GM18511 (cell line): ENCODE results near the gene MVD.

Experiments
- ATAC-seq: cut with Tn5 transposase; IDR thresholded peaks from one replicate; pipeline ENCODE4 v1.9.1; 2021; ENCODE audit warnings: mild to moderate bottlenecking, moderate library complexity; ENCODE audit not compliant: unreplicated experiment

MVD gene

DNA sequence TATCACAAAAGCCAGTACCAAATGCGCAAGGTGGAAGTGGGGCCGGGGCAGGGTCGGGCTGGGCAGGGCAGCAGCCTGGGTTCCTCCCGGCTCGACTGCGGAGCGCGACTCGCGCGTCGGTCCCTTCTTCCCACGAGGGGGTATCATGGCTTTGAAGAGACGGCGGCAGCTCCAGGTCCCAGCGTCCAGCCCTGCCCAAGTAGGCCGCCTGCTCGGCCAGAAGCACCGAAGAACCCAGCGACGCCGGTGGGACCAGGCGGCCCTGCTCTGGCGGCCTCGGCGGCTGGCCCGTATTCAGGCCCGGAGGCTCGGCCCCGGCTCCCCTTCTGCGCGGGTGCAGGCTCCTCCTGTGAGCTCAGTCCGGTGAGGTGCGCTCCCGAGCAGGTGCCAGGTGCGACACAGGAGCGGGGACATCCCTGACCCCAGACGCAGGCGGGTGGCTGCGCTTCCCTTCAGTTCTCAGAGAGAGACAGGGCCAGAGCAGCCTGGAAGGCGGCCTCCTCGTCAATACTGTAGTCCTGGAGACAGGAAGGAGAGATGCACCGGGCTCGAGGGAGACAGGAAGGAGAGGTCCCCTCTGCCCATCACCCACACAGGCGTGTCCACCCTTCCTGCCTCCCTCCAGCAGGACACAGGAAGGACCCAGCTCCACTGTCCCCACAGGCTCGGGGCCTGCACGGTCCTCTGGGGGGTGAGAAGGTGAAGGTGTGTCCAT is 34.4 kb upstream of the MVD start:
- no peak for ATAC-seq

DNA sequence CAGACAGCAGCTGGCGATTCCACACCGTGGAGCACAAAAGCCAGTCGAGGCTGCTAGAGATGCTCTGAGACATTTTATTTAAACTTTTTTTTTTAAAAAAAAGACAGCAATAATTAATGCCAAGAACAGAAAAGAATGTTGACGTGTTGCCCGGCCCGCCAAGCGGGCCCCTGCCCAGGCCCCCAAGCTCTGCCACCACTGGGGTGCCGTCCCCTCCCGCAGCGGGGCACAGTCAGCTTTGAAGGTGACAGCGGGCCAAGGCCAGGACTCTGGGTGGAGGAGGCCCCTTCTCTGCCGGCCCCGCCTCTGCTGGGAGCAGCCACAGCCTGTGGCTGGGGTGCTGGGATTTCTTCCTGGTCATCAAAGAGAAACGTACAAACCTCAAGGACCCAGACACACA is 33.5 kb upstream of the MVD start:
- no peak for ATAC-seq

DNA sequence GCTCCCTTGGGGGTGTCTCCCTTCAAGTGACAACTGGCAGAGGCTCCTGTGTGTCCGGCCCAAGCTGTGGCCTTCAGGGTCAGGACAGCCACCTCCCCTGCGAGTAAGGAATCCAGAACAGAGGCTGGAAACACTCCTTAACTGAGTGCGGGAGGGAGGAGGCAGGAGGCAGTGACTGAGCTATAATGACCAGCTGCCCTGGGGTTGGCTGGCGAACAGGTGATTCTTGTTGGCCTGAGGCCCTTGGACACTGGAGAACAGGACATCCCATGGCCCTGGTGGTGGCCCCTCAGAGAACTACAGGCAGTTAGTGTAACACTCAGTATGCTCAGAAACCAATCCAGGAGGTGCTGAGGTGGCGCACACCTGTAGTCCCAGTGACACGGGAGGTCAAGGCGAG is 32.9 kb upstream of the MVD start:
- ATAC-seq = no peak

DNA sequence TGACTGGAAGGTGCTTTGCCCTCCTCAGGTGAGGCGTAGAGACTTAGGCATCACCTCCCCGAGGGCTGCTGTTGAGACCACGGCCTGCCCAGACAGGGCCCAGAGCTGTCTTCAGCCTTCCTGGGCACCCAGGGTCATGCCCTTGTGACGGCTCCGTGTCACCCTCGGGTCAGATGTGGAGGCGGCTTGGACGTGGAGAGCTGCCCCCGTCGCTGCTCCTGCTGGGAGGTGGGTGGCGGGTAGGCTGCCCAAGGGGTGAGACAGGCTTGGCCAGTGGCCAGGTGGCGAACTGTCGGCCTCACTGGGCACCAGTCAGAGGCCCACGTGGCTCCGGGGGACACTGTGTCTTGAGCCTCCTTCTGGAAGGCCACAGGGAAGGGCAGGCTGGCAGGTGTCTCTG is 32.3 kb upstream of the MVD start:
- no peak for ATAC-seq

DNA sequence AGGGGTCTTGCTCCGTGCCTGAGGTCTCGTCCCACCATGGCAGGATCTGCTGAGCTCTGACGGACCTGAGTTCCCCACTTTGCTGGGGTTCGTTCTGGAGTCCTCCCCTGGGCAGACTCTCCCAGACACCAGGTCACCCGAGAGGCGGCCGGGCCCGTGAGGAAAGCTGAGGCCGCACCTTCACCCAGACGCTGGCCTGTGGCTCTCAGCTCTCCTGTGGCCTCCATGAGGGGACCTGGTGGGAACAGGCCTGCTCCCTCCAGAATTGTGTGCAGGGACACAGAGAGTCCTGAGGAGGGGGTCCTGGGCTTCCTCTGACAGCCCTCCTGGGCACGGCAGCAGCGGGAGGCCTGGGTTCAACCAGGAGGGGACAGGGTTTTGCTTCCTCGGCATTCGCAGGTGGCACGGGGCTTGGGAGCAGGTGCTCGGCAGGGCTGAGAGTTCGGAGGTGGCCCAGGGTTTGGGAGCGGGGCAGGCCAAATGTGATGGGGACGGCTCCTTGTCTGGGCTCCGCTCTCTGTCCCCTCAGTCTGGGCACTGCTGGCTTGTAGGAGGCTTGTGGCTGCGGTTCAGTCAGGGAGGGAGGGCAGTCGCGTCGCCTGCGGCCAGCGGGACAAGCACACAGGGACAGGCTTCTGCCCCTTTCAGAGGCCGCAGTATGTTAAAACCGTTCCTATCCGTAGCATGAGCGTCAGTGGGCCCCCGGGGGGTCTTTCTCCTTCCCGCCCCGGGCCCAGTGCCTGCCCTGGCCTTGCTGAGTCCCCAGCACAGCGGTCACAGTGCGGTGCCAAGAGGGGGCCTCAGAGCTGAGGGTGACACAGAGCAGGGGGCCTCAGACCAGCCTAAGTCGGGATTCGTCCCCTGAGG is 31.6 kb upstream of the MVD start:
- no peak for ATAC-seq

DNA sequence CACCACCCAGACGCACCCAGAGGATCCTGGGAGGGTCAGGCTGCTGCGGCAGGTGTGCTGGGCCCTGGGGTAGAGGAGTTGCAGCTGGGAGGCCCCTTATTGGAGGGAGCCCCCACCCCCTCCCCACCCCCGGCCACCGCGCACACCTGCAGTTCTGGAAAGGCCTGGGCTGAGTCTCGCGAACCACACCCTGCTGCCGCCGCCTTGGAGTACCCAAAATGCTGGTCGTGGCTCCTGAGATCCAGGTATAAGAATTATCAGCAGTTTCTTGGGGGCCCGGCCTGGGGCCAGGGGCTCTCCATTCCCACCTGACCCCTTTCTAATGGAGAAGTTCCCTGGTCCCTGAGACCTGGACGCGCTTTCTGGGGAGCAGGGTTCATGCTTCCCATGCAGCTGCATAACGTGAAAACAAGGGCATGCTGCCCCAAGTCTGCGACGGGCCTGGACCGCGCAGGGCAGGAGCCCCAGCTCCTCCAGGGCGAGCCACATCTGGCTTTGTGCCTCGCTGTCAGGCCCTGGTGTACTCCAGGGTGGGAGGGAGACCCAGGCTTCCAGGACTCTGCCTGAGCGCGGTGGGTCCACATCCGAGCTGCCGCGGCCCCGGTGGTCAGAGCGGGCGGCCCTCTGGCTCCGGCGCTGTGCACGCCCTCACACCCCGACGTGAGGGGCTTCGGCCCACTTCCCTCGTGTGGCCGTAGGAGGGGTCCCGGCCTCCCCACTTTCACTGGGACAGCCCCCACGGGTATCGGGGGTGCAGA is 30.7 kb upstream of the MVD start:
- ATAC-seq = no peak

DNA sequence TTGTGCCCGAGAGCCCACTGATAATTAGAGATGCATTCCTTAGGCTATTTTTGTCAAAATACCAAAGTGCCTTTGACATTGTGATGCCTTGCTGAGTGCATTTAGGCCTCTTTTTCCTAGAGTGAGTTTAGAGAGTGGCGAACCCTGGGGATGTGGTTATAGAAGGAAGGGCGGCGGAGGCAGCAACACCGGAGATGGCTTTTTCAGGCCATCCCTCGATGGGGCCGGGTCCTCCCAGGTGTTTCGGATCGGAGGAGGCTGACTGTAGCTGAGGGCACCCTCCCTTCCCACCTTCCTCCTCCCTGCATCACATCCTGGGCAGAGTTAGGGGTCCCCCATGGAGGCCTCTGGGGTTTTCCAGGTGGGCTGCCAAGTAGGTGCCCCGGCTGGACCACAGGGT is 30.0 kb upstream of the MVD start:
- ATAC-seq = no peak

DNA sequence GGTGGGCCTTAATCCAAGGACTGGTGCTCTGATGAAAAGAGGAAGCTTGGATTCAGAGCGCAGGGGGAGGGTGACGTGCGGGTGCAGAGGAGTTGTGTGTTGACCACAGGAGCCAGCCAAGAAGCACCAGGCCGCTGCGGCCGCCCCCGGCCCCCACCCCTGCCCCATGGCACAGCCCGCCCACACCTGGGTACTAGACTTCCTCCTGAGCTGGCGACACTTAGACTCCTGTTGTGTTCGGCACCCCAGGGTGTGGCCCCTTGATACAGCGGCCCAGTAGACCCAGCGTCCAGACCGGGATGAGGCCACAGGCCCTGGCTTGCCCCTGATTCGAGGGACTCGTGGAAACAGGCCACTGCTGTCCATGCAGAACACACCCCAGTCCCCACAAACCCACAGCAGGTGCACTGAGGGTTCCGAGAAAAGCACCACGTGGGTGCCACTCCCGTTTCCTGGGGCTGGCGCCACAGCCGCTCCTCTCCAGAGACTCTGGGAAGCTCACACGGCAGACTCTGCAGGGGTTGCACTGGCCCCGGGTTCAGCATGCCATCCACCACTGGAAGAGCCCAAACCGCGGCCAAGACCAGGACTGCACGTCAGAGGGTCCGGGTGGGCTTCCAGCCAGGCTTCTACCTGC is 29.2 kb upstream of the MVD start:
- ATAC-seq = no peak

DNA sequence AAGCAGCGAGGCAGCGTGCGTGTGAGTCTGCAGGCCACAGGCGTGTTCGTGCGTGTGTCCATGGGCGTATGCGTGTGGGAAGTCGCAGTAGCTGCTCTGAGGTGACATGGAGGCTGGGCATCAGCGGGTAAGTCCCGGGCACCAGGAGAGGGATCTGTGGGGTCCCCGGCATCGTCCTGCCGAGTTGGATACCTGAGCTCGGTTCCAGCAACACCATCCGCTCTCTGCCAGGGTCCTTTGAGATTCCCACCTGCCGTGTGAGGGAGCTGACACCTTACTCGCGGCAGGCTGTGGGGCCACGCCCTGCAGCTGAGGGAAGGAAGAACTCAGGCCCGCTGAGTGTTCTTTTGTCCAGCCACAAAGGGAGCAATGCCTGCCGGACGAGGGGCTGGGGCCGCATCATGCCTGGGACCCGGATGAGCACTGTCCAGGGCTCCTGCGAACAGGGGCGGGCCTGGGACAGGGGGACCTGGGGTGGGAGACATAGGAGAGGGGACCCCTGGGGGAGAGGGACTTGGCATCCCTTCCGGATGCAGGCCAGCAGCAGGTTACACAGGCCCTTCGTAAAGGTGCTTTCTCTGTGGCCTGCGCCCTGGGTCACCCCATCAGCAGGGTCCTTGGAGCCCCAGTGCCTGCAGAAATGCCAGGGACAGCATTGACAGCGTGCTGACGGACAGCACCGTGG is 28.4 kb upstream of the MVD start:
- no peak for ATAC-seq

DNA sequence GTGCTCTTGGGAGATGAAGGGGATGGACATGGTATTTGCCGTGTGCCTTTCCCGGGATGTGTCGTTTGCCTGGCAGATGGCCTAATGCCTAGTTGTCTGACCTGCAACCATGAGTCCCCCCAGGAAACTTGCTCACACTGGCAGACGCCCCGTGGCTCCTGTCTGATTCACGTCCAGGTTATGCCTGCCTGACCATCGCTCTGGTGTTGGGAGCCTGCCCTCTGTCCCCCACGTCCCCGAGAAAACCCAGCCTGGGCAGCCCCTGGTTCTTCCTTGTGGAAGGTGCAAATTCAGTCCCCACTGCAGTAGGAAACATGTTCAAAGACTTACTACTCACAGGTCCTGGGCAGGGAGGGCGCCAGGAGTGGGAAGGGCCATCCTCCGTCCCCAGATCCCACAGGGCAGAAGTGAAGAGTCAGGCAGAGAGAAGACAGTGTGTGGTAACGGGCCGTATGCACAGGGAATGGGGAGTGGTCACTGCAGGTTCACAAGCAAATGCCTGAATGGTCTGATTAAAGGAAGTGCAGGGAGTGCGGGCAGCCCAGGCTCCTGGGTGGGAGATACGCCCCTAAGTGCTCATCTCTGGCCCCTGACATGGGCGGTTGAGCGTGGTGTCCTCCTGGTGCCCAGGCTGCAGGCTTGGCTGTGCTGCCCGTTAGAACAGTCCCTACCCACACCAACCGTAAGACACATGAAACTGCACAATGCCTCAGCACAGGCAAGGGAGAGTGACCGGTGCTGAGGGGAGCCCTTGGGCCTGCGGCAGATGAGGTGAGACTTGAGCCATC is 27.6 kb upstream of the MVD start:
- no peak for ATAC-seq

DNA sequence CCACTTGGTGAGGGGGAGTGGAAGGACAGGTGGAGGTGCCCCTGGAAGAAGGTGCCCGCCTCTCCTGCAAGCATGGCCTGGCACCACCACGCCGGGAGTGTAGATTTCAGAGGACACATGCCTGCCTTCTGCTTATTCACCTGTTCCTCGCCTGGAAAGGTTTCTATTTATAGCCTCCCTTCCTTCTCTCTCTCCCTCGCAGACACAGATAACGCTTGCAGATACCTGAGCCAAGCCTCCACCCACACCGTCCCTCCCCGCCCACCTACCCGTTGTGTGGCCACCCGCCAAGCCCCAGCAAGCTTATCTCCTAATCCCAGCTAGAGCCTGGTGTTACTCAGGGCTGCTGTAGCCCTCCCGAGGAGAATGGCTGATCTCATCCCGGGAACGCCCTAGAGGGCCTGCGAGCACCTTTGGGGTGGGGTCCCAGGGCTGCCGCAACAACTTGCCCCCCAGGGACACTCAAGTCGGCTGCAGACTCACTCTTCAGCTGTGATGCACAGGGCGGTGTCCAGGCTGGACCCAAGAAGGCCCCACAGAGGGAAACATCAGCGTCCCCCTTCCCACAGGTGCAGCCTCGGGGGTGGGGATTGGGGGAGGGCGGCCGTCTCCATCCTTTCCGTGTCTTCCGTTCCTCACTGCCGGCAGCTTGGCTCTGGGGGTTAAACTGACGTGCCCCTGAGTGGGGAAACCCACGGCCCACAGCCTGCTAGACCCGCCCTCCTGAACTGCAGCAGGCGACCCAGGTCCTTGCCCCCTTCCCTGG is 25.3 kb upstream of the MVD start:
- ATAC-seq = no peak

DNA sequence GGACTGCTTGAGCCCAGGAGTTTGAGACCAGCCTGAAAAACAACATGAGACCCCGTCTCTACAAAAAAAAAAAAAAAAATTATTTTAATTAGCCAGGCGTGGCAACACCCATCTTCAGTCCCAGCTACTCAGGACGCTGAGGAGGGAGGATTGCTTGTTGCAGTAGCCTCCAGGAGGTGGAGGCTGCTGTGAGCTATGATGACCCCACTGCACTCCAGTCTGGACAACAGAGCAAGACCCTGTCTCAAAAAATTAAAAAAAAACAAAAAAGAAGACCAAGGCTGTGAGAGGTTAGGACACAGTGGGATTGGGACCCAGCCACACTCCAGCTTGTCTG is 24.8 kb upstream of the MVD start:
- no peak for ATAC-seq

DNA sequence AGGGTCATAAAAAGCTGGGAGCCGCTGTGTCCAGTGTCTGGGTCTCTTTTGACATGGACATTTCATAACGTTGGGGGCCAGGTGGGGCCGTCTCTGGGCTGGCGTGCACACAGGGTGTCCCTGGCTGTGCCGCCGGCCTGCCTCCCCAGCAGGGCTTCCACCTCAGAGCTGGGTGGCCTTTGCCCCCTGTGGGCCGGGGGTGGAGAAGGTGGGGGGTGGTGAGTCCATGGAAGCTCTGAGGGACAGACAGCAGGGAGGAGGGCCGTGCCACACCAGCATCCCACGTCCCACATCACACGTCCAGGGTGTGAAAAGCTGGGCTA is 24.3 kb upstream of the MVD start:
- no peak for ATAC-seq

DNA sequence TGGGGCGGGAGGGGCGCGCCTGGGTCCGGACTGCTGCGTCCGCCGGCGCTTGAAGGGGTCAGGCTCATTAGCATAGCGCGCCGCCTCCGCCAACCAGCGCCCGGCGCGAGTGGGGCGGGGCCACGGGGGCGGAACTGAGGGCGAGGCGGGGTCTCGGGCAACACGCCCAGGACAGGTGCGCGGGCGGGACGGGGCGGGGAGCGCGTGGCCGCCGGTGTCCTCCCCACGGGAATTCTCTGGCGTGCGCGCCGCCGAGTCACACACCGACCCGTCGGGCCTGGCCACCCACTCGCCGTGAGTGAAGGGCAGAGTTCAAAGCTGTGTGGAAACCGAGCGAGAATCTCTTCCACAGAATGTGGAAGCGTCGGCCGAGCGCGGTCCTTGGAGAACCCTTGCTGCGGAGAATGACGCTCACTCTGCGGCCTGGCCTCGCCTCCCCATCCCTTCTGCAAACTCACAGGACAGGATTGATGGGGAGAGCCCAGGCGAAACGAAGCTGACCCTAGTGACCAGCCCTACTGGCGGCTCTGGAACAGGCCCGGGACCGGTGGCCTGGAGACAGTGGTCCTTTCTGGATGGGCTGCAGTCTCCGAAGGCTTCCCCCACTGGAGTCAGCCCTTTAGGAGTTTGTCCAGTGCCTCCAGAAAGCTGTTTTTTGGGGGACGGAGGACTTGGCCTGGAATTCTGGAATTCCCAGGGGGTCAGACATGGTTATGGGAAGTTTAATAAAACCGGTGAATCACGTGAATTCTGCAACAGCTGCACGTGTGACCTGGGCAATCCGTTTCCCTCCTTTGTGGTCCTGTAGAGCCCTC is 23.8 kb upstream of the MVD start, which contains the start of gene SNAI3:
Gene SNAI3, minus strand, starts transcription at position 69 of the 815 bp plus-strand sequence. CDS start 101 bp downstream, outside the sequence.
- peak; percentile 73 for ATAC-seq

DNA sequence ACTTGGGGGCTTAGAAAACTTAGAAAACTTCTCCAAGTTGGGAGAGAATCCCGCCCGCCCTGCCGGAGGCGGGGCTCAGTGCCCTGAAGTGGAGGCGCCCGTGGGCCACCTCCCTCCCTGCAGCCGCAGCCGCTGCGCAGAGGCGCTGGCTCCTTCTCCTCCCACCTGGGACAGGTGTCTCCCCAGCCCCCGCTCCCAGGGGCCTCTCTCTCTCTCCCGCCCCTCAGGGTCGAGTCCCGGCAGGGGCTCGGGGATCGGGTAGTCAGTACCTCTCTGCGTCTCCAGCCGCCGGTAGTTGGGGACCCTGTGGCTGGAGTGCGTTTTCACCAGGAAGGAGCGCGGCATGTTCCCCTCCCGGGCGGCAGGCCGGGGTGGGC is 23.2 kb upstream of the MVD start:
- peak; percentile 18 for ATAC-seq

DNA sequence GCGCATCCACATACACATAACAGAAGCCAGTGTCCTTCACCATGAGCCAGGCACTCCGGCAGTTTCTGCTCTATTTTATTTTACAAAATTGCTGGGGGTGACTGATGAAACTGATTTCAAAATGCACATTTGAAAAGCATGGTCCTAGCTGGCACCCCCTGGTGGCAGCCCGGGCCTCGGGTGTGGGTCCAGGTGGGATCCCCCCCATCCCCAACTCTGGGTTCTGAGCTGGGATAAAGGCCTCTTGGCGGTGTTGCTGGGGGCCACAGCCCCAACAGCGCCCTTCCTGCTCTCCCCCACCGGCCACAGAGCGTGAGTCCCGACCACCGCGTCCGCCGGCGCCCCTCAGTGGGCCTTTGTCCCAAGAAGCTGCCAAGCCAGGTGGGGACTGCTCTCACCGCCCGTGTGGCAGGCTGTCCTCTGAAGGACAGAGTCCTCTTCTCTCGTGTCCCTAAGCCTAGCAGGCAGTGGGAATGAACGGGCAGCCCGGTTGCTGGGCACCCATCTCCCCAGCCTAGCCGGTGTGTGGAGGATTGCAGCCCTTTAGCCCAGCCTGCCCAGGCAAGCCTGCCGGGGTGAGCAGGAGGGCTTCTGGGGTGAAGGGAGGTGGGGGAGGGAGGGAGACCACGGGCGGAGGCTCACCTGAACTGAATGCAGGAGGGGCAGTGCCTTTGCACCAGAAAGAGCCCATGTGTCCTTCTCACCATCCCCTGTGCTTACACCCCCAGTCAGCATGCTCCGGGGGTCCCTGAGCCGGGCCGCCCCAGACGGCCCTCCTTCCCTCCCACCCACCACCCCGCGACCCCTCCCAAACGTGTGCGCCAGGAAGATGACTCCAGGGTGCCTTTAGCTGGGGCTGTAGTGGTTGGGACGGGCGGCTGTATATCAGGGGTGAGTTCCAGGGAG is 22.5 kb upstream of the MVD start:
- ATAC-seq = no peak

DNA sequence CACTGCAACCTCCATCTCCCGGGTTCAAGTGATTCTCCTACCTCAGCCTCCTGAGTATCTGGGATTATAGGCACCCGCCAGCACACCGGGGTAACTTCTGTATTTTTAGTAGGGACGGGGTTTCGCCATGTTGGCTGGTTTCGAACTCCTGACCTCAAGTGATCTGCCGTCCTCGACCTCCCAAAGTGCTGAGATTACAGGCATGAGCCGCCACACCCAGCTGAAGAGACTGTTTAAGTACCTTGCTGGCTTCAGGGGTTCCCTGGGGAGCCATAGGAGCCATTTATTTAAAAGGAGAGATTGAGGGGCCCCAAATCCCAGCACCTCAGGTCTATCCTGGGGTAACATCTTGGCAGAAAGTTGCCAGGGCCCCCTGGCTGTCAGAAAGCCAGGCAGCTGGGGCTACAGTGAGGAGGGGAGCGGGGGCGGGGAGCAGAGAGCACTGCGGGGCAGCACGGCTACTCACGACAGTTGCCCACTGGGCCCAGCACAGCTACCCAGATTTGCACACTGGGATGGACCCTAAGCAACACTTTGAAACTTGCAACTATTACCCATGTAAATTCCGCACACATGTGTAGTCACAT is 21.8 kb upstream of the MVD start:
- no peak for ATAC-seq
